HepG2 (cell line): Measurements from ENCODE around the gene CEP89. TPM values are rescaled to one million over a fixed set of nuclear protein-coding genes. Genes with fewer than 3 reads are reported as not detected.
A peak's percentile ranks its signal among the peaks of the same experiment; 100 is the strongest.

ENCODE experiments used
- EED ChIP-seq: sonication (generic); formaldehyde crosslinking; IDR thresholded peaks from 2 replicates; pipeline ENCODE4 v1.5.0; 2020; ENCODE audit warnings: mild to moderate bottlenecking, missing genetic modification reagents
- HNF4A ChIP-seq: sonication (generic); formaldehyde crosslinking; IDR thresholded peaks from 2 replicates; pipeline ENCODE4 v1.4.0; 2020; ENCODE audit warnings: missing genetic modification reagents
- MED8 ChIP-seq: sonication (generic); formaldehyde crosslinking; IDR thresholded peaks from 2 replicates; pipeline ENCODE4 v1.8.1; 2023; ENCODE audit warnings: mild to moderate bottlenecking, missing genetic modification reagents; ENCODE audit not compliant: insufficient replicate concordance
- NR3C1 ChIP-seq: sonication (generic); formaldehyde crosslinking; IDR thresholded peaks from 2 replicates; pipeline ENCODE4 v1.4.0; 2020; ENCODE audit warnings: missing genetic modification reagents
- POLR2G ChIP-seq: fragments of 200-400 bp; formaldehyde crosslinking; IDR thresholded peaks from 2 replicates; pipeline ENCODE4 v1.6.1; 2018; ENCODE audit warnings: mild to moderate bottlenecking, low read depth, low read length, moderate library complexity
- RBM22 ChIP-seq: fragments of 200-400 bp; formaldehyde crosslinking; optimal IDR thresholded peaks from 2 replicates; pipeline ENCODE3; 2017; ENCODE audit warnings: mild to moderate bottlenecking, low read length, moderate library complexity
- RFX3 ChIP-seq: IDR thresholded peaks from 2 replicates; pipeline ENCODE4 v1.6.1; 2016; ENCODE audit warnings: missing biosample characterization, missing genetic modification reagents
- SNAPC4 ChIP-seq: sonication (generic); formaldehyde crosslinking; IDR thresholded peaks from 2 replicates; pipeline ENCODE4 v1.4.0; 2020; ENCODE audit warnings: mild to moderate bottlenecking, missing genetic modification reagents
- SP2 ChIP-seq: sonication (generic); formaldehyde crosslinking; IDR thresholded peaks from 2 replicates; pipeline ENCODE4 v1.5.1; 2020; ENCODE audit warnings: mild to moderate bottlenecking, missing genetic modification reagents
- SP4 ChIP-seq: sonication (generic); formaldehyde crosslinking; IDR thresholded peaks from 2 replicates; pipeline ENCODE4 v1.8.1; 2023; ENCODE audit warnings: mild to moderate bottlenecking, missing genetic modification reagents
- TBP ChIP-seq: sonication (generic); formaldehyde crosslinking; IDR thresholded peaks from 2 replicates; pipeline ENCODE4 v1.5.0; 2020; ENCODE audit warnings: missing genetic modification reagents
- TCF7 ChIP-seq: sonication (generic); IDR thresholded peaks from 2 replicates; pipeline ENCODE4 v1.6.1; 2016; ENCODE audit warnings: antibody characterized with exemption, low read depth
- TOPORS ChIP-seq: sonication (generic); formaldehyde crosslinking; IDR thresholded peaks from 2 replicates; pipeline ENCODE4 v1.8.0; 2023; ENCODE audit warnings: mild to moderate bottlenecking, missing genetic modification reagents
- ZHX1 ChIP-seq: sonication (generic); formaldehyde crosslinking; IDR thresholded peaks from 2 replicates; pipeline ENCODE4 v1.8.1; 2022; ENCODE audit warnings: low read depth, mild to moderate bottlenecking, missing genetic modification reagents
- ZNF101 ChIP-seq: sonication (generic); formaldehyde crosslinking; IDR thresholded peaks from 2 replicates; pipeline ENCODE4 v1.4.0; 2020; ENCODE audit warnings: mild to moderate bottlenecking, low read depth, missing genetic modification reagents, borderline replicate concordance
- ZNF569 ChIP-seq: sonication (generic); formaldehyde crosslinking; IDR thresholded peaks from 2 replicates; pipeline ENCODE4 v1.5.0; 2020; ENCODE audit warnings: mild to moderate bottlenecking, missing genetic modification reagents, moderate library complexity, borderline replicate concordance
- ZNF710 ChIP-seq: sonication (generic); formaldehyde crosslinking; IDR thresholded peaks from 2 replicates; pipeline ENCODE4 v1.5.0; 2020; ENCODE audit warnings: mild to moderate bottlenecking, missing genetic modification reagents, borderline replicate concordance
- ZNF746 ChIP-seq: sonication (generic); formaldehyde crosslinking; IDR thresholded peaks from 2 replicates; pipeline ENCODE4 v1.8.0; 2022; ENCODE audit warnings: mild to moderate bottlenecking, missing genetic modification reagents
- ZSCAN31 ChIP-seq: sonication (generic); formaldehyde crosslinking; IDR thresholded peaks from 2 replicates; pipeline ENCODE4 v1.5.0; 2020; ENCODE audit warnings: low read depth, mild to moderate bottlenecking, missing genetic modification reagents
- polyA plus RNA-seq, 8 experiments: library from polyadenylated mRNA; depleted of rRNA in 3 of 8; stranded (reverse) in 7 of 8; unstranded in 1 of 8; fragments of >200 nt; fragmentation: Illumina TruSeq in 4 of 8; extraction: Trizol in 4 of 8; gene quantifications; 2 replicates each; pipeline versions ENCODE4 v1.2.1 to v1.2.3, GENCODE V29; 2011 to 2016; ENCODE audit warnings: low read depth in 4 of 8, missing spikeins in 1 of 8, mixed read lengths in 1 of 8; ENCODE audit not compliant: insufficient read depth in 1 of 8
- total RNA-seq, 5 experiments: library from RNA; depleted of rRNA; stranded (reverse); fragments of >200 nt; fragmentation: Illumina TruSeq; extraction: Trizol; gene quantifications; 2 replicates each; pipeline ENCODE4 v1.2.3, GENCODE V29; 2016; ENCODE audit warnings: low read depth in 1 of 5

Gene CEP89
- total and polyA plus RNA-seq, 2 of the 13 experiments (the other 11 are each of a cell fraction or from before 2014, with no cell fraction given), result 7.2 to 10.9 TPM

GRCh38 chr19:32971715-32972540, at the start of gene CEP89, which contains the start of gene FAAP24 (continued):
- TF ChIP-seq ZNF710 (CRISPR knock-in tag), result no peak
- peak; percentile 97 for TF ChIP-seq RFX3 (CRISPR knock-in tag)
- TF ChIP-seq EED (CRISPR knock-in tag), result no peak
- peak; percentile 100 for TF ChIP-seq SP2 (CRISPR knock-in tag)
- no peak for TF ChIP-seq ZNF746 (CRISPR knock-in tag)
- peak; percentile 72; the same call in 1 of the 2 replicates for TF ChIP-seq ZHX1 (CRISPR knock-in tag)
- TF ChIP-seq ZSCAN31 (CRISPR knock-in tag), result 0 out of 2 replicates have a peak, but pooled peaks have one; percentile 41
- no peak for TF ChIP-seq ZNF101 (CRISPR knock-in tag)
- TF ChIP-seq MED8 (CRISPR knock-in tag), result no peak
- TF ChIP-seq RBM22, result peak; percentile 35
- no peak for TF ChIP-seq TCF7
- no peak for TF ChIP-seq TBP (CRISPR knock-in tag)
- peak; percentile 54; the same call in 1 of the 2 replicates for TF ChIP-seq HNF4A
- peak; percentile 77 for TF ChIP-seq POLR2G
- TF ChIP-seq SNAPC4, result no peak
- TF ChIP-seq SP4, result peak; percentile 94
- no peak for TF ChIP-seq NR3C1 (CRISPR knock-in tag)
- TF ChIP-seq ZNF569, result no peak
- TF ChIP-seq TOPORS, result peak; percentile 94; the same call in 1 of the 2 replicates
